Activated naive CD4-positive, alpha-beta T cell treated with anti-CD3 and anti-CD28 coated beads, Interleukin-2, amount 10 ng/mL, durations not matched to agents 7 days and 5 days (primary cell): ENCODE results near the gene GLT1D1.
"Not testable (repeated sequence)": the region's sequence is repeated elsewhere in the genome, so short reads cannot be mapped to it uniquely, and the experiment has no call there.

ENCODE experiments used
- CTCF ChIA-PET: fragments of 350-600 bp; sonication (Branson Sonifier 250); formaldehyde crosslinking; loops from one replicate; lab custom pipeline; 2021; ENCODE audit warnings: antibody characterized with exemption; lab: Charles Lee
- DNase-seq: peaks from one replicate; pipeline ENCODE4 v3.0.0-alpha.2; 2020
- H3K27ac Mint-ChIP-seq: one replicate; pipeline ENCODE4 v1.8.0; 2021; ENCODE audit warnings: mild to moderate bottlenecking, moderate library complexity, mixed read lengths
- H3K27me3 Mint-ChIP-seq: one replicate; pipeline ENCODE4 v1.8.0; 2021; ENCODE audit warnings: mild to moderate bottlenecking, mixed read lengths
- H3K36me3 Mint-ChIP-seq: one replicate; pipeline ENCODE4 v1.8.0; 2021; ENCODE audit warnings: mixed read lengths
- H3K4me1 Mint-ChIP-seq: one replicate; pipeline ENCODE4 v1.8.0; 2021; ENCODE audit warnings: mixed read lengths
- H3K4me3 Mint-ChIP-seq: one replicate; pipeline ENCODE4 v1.8.0; 2021; ENCODE audit warnings: mild to moderate bottlenecking, moderate library complexity, mixed read lengths
- H3K9me3 Mint-ChIP-seq: one replicate; pipeline ENCODE4 v1.8.0; 2021; ENCODE audit warnings: mixed read lengths

The GLT1D1 gene

DNA sequence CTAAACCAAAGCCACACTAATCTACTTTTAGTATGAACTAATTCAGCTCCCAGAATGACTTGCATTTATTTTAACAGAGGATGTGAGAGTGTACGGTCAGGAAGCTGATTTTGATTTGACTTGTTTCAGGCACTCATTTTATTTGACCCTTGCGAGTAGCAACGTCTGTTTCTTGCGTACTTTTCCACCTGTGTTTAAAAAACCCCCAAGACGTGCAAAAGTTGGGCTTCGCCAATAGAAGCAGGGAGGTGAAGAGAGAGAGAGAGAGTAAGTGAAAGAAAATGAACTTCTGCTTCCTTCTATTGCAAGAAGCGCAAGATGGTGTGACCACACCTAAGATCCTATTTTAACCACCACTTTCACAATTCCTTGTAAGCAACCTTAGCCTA, 22.8 kb upstream of the GLT1D1 start:
- Mint-ChIP-seq H3K27ac (peak overlapping the region; percentile 80), H3K27me3 (peaks cover 11% of the 10 kb centered on the region), H3K9me3 (no peaks in the 10 kb centered on the region), H3K4me3 (no peak overlapping the region), H3K4me1 (peaks cover 15% of the 10 kb centered on the region), H3K36me3 (no peaks in the 10 kb centered on the region)
- no peak for DNase-seq
- CTCF ChIA-PET = interaction anchor here (1.0 kb wide), 1 partner anchor 48 kb away, joined by 3 read pairs; no protein-coding TSS in a partner anchor

DNA sequence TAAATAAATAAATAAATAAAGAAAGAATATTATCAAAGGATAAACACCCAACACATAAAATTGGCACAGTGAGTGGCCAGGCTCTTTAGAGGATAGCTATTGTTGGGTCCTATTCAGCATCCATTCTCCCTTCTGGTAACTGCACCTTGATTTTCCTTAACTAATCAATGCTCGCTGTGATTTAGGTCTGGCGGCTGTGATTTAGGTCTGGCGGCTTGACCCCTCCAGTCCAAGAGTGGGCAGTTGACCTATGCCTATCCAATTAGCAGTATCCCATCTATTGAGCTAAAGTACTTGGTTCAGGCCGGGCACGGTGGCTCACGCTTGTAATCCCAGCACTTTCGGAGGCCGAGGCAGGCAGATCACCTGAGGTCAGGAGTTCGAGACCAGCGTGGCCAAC, 19.9 kb upstream of the GLT1D1 start:
- DNase-seq = no peak
- Mint-ChIP-seq H3K27me3 (peaks cover 13% of the 10 kb centered on the region), H3K27ac (no peak overlapping the region), H3K36me3 (no peaks in the 10 kb centered on the region), H3K4me3 (no peak overlapping the region), H3K4me1 (peaks cover 15% of the 10 kb centered on the region), H3K9me3 (no peaks in the 10 kb centered on the region)
- CTCF ChIA-PET = no interaction called here

DNA sequence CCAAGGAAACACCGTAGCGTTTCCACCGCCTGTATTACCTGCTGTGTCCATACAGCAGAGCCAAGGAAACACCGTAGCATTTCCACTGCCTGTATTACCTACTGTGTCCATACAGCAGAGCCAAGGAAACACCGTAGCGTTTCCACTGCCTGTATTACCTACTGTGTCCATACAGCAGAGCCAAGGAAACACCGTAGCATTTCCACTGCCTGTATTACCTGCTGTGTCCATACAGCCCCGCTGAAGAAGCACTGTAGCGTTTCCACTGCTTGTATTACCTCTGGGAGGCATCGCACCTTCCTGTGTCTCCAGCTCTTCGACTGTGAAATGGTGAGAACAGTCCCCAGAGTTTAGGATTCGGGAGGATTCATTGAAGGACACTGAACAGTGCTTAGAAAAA, 13.4 kb upstream of the GLT1D1 start:
- H3K27me3 Mint-ChIP-seq = peaks cover 19% of the 10 kb centered on the region
- CTCF ChIA-PET, H3K9me3 Mint-ChIP-seq, H3K4me1 Mint-ChIP-seq, H3K4me3 Mint-ChIP-seq, DNase-seq, H3K36me3 Mint-ChIP-seq, H3K27ac Mint-ChIP-seq: not testable (repeated sequence)

DNA sequence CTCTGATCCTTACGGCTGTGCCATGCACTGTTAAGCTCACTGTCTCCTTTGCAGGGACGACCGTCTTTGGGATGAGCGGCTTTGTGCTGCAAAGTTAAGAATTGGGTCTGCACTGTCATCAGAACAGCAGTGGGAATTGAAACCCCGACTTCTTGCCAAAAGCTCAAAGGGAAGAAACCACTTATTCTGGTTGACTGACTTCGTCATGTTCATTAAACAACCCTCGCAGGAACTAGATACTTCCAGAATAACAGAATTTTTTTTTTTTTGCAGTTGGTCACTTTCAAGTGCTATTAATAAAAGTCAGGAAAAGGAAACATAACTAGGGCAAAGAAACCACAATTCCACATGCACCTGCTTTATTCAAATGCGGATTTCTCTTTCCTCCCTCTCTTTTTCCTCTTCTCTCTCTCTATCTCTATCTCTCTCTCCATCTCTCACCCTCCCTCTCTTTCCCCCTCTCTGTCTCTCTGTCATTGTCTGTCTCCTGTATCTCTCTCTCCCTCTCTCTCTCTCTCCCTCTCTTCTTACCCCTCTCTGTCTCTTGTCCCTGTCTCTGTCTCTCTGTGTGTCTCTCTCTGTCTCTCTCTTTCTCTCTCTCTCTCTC, 12.3 kb upstream of the GLT1D1 start:
- no peak overlapping the region for H3K4me3 Mint-ChIP-seq
- no peaks in the 10 kb centered on the region for H3K36me3 Mint-ChIP-seq
- H3K27ac Mint-ChIP-seq = no peak overlapping the region
- no peaks in the 10 kb centered on the region for H3K9me3 Mint-ChIP-seq
- peaks cover 19% of the 10 kb centered on the region for H3K27me3 Mint-ChIP-seq
- DNase-seq = no peak
- CTCF ChIA-PET = interaction anchor here (0.7 to 0.9 kb wide), 2 partner anchors 12 to 58 kb away, joined by 4 to 5 read pairs; no protein-coding TSS in a partner anchor
- H3K4me1 Mint-ChIP-seq = no peaks in the 10 kb centered on the region

DNA sequence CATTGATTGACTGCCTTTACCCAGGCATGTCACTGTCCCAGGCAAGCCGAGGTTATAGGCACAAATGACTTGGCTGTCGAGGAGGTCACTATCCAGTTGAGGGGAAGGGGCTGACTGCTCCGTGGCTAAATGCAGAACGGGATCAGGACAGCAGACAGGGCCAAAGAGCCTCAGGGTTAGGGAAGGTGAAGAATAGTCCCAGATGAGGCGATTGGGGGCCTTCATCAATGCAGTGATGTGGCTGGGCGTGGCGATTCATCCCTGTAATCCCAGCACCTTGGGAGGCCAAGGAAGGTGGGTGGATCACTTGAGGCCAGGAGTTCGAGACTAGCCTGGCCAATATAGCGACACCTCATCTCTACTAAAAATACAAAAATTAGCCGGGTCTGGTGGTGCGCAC, 10.7 kb upstream of the GLT1D1 start:
- no peaks in the 10 kb centered on the region for H3K4me1 Mint-ChIP-seq
- CTCF ChIA-PET = no interaction called here
- H3K27me3 Mint-ChIP-seq = peaks cover 19% of the 10 kb centered on the region
- H3K9me3 Mint-ChIP-seq = no peaks in the 10 kb centered on the region
- no peak overlapping the region for H3K4me3 Mint-ChIP-seq
- H3K36me3 Mint-ChIP-seq = no peaks in the 10 kb centered on the region
- peak overlapping the region; percentile 52 for H3K27ac Mint-ChIP-seq
- DNase-seq = no peak

DNA sequence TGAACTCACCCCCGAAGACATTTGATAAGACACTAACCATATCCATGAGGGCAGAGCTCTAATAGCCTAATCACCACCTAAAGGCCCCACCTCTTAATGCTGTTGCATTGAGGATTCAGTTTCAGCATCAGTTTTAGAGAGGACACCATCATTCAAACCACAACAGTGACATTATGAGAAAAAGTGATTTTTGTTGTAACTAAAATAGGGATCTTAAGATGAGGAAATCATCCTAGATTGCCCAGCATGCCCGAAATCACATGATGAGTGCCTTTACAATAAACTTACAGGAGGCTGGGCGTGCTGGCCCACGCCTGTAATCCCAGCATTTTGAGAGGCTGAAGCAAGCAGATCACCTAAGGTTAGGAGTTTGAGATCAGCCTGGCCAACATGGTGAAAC, 9.7 kb upstream of the GLT1D1 start:
- peaks cover 16% of the 10 kb centered on the region for H3K27me3 Mint-ChIP-seq
- no peak for DNase-seq
- no peak overlapping the region for H3K4me3 Mint-ChIP-seq
- no peak overlapping the region for H3K27ac Mint-ChIP-seq
- H3K36me3 Mint-ChIP-seq = no peaks in the 10 kb centered on the region
- H3K9me3 Mint-ChIP-seq = no peaks in the 10 kb centered on the region
- CTCF ChIA-PET = no interaction called here
- H3K4me1 Mint-ChIP-seq = no peaks in the 10 kb centered on the region

DNA sequence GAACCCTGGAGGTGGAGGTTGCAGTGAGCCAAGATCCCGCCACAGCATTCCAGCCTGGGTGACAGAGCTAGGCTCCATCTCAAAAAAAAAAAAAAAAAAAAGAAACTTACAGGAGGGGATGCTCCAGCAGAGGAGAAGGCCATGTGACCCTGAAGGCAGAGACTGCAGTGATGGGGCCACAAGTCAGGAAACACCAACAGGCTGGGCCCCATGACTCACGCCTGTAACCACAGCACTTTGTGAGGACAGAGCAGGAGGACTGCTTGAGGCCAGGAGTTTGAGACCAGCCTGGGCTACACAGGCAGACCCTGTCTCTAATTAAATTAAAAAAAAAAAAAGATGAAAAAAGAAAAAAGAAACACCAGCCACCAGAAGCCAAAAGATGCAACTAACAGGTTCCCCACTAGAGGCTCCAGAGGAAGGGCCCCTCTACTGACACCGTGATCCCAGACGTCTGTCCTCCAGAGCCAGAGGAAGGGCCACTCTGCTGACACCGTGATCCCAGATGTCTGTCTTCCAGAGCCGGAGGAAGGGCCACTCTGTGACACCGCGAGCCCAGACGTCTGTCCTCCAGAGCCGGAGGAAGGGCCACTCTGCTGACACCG, 9.1 kb upstream of the GLT1D1 start:
- H3K27me3 Mint-ChIP-seq = peaks cover 16% of the 10 kb centered on the region
- H3K36me3 Mint-ChIP-seq = no peaks in the 10 kb centered on the region
- no peak overlapping the region for H3K27ac Mint-ChIP-seq
- DNase-seq = no peak
- H3K9me3 Mint-ChIP-seq = no peaks in the 10 kb centered on the region
- no peak overlapping the region for H3K4me3 Mint-ChIP-seq
- CTCF ChIA-PET = interaction anchor here (0.7 kb wide), 1 partner anchor 76 kb away, joined by 3 read pairs; no protein-coding TSS in a partner anchor
- no peaks in the 10 kb centered on the region for H3K4me1 Mint-ChIP-seq

DNA sequence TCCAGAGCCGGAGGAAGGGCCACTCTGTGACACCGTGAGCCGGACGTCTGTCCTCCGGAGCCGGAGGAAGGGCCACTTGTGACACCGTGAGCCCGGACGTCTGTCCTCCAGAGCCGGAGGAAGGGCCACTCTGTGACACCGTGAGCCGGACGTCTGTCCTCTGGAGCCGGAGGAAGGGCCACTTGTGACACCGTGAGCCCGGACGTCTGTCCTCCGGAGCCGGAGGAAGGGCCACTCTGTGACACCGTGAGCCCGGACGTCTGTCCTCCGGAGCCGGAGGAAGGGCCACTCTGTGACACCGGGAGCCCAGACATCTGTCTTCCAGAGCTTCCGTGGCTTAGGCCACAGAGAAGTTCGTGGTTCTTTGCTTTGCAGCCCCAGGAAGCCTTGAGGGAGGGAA, 6.6 kb upstream of the GLT1D1 start:
- DNase-seq, H3K36me3 Mint-ChIP-seq, H3K4me1 Mint-ChIP-seq, H3K27ac Mint-ChIP-seq, CTCF ChIA-PET, H3K4me3 Mint-ChIP-seq, H3K9me3 Mint-ChIP-seq, H3K27me3 Mint-ChIP-seq: not testable (repeated sequence)

DNA sequence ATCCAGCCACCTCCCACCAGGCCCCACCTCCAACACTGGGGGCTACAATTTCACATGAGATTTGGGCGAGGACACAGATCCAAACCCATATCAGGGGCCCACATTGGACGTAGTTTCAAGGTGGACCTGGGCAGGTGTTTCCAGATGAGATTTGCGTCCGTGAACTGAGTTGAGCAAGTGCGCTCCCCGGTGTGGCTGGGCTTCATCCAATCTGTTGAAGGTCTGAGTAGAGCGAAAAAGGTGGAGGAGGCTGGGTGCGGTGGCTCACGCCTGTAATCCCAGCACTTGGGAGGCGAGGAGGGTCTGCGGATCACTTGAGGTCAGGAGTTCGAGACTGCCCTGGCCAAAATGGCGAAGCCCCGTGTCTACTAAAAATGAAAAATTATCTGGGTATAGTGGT, 4.9 kb upstream of the GLT1D1 start:
- Mint-ChIP-seq H3K9me3 (no peaks in the 10 kb centered on the region), H3K27ac (no peak overlapping the region), H3K27me3 (peaks cover 19% of the 10 kb centered on the region), H3K36me3 (no peaks in the 10 kb centered on the region), H3K4me3 (no peak overlapping the region), H3K4me1 (no peaks in the 10 kb centered on the region)
- no peak for DNase-seq
- CTCF ChIA-PET = no interaction called here

DNA sequence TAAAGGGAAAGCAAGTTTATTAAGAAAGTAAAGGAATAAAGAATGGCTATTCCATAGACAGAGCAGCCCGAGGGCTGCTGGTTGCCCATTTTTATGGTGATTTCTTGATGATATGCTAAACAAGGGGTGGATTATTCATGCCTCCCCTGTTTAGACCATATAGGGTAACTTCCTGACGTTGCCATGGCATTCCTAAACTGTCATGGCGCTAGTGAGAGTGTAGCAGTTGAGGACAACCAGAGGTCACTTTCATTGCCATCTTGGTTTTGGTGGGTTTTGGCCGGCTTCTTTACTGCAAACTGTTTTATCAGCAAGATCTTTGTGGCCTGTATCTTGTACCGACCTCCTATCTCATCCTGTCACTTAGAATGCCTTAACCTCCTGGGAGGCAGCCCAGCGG, 3.5 kb upstream of the GLT1D1 start:
- H3K9me3 Mint-ChIP-seq, DNase-seq, H3K27ac Mint-ChIP-seq, H3K4me3 Mint-ChIP-seq, H3K4me1 Mint-ChIP-seq, CTCF ChIA-PET, H3K36me3 Mint-ChIP-seq: not testable (repeated sequence)
- H3K27me3 Mint-ChIP-seq = peaks cover 30% of the 10 kb centered on the region

DNA sequence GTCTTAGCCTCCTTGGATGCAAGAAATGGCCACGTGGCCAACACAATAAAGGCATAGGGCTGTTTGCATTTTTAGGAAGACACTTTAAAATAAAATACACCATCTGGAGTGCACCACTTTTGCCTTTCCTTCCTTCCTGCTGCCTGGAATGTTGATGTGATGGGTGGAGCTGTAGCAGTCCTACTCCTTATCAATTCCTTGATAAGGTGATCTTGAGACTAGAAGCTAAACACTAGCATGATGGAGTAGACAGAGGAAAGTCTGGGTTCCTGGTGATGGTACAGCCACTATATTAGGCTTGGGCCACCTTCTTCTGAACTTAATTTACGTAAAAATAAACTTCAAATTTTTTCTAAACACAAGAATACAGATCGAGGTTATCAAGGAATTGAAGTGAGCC, 2.9 kb upstream of the GLT1D1 start:
- no peak overlapping the region for H3K4me3 Mint-ChIP-seq
- no peaks in the 10 kb centered on the region for H3K9me3 Mint-ChIP-seq
- CTCF ChIA-PET = no interaction called here
- H3K36me3 Mint-ChIP-seq = no peaks in the 10 kb centered on the region
- no peaks in the 10 kb centered on the region for H3K4me1 Mint-ChIP-seq
- DNase-seq = no peak
- H3K27me3 Mint-ChIP-seq = peaks cover 36% of the 10 kb centered on the region
- no peak overlapping the region for H3K27ac Mint-ChIP-seq

DNA sequence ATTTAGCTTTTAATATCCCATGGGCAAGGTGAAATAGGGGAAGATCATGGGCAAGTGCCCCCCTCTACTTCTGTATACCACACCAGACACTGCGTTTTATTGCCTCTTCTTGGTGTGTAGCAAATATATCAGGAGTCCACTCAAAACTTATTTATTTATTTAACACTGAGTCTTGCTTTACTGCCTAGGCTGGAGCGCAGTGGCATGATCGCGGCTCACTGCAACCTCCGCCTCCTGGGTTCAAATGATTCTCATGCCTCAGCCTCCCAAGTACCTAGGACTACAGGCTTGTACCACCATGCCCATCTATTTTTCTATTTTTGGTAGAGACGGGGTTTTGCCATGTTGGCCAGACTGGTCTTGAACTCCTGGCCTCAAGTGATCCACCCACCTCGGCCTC, 1.8 kb upstream of the GLT1D1 start:
- not testable (repeated sequence) for DNase-seq, H3K36me3 Mint-ChIP-seq, H3K9me3 Mint-ChIP-seq, H3K27ac Mint-ChIP-seq, H3K4me1 Mint-ChIP-seq, H3K4me3 Mint-ChIP-seq
- H3K27me3 Mint-ChIP-seq = peaks cover 46% of the 10 kb centered on the region
- CTCF ChIA-PET = interaction anchor here (0.6 kb wide), 1 partner anchor 517 kb away, joined by 3 read pairs; no protein-coding TSS in a partner anchor

DNA sequence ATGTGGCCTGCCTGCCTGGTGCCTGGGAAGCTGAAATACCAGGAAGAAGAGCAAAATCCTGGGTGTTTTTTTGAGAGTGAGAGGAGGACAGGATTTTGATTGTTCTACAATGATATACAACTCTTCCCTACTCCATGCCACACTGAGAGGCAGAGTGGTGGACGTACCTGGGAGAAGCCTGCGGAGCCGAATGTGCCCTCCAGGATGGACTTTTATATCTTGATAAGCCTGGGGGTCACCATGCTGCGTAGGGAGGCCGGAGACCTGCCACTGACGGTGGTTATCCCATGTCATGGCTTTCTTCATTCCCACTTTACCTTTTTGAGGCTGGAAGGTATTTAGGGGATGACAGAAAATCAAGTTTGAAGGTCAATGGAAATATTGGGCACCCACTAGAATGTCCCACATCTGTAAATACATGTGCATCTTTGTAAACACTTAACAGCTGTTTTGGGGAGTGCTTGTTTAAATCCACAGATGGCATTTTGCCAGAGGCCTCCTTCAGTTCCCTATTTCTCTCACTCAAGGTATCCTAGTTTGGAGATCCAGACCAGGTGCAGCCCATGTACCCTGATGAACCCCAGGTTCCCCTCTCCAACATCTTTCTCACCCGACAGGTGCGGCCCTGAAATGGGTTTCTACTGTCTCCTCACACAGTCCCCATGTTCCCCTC, 1.1 kb upstream of the GLT1D1 start:
- CTCF ChIA-PET = no interaction called here
- H3K4me1 Mint-ChIP-seq = no peaks in the 10 kb centered on the region

DNA sequence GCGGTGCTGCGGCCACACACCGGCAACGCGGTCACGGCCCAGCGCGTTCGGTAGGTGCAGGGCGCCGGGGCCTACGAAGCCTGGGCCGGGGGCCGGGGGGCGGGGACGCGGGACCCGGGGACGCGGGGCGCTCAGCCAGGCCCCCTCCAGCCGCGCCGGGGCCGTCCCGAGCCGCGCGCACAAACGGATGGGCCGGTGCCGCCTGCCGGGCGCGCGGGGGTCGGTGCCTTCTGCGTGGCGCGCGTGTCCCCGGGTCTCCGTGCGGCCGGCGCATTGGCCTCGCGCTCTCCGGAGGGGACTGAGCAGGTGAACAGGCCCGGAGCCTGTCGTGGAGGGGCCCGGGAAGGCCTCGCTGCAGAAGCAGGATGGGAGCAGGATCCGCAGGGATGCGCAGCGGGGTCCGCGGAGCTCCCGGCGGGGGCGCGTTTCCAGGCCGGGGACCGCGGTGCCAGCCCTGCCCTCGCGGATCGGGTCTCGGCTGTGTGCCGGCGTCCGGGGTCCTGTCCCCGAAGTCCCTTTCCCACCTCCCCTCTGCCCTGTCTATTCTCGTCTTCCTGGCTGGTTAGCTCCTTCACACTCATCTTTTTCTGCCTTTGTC, 421 bp downstream of the GLT1D1 start:
- DNase-seq = no peak
- H3K4me3 Mint-ChIP-seq = no peak overlapping the region
- H3K27ac Mint-ChIP-seq = no peak overlapping the region
- H3K27me3 Mint-ChIP-seq = peaks cover 58% of the 10 kb centered on the region
- no peaks in the 10 kb centered on the region for H3K9me3 Mint-ChIP-seq
- H3K36me3 Mint-ChIP-seq = no peaks in the 10 kb centered on the region
- CTCF ChIA-PET = no interaction called here
- H3K4me1 Mint-ChIP-seq = no peaks in the 10 kb centered on the region

More for the DNA sequence above, 1.1 kb upstream of the GLT1D1 start:
- peaks cover 52% of the 10 kb centered on the region for H3K27me3 Mint-ChIP-seq
- DNase-seq = no peak
- H3K36me3 Mint-ChIP-seq = no peaks in the 10 kb centered on the region
- no peak overlapping the region for H3K4me3 Mint-ChIP-seq
- H3K9me3 Mint-ChIP-seq = no peaks in the 10 kb centered on the region
- H3K27ac Mint-ChIP-seq = no peak overlapping the region
